ENCODE measurements around the gene NPEPPS. TPM values are rescaled to one million over a fixed set of nuclear protein-coding genes. Genes with fewer than 3 reads are reported as not detected.
A peak's percentile ranks its signal among the peaks of the same experiment; 100 is the strongest.

Gene NPEPPS
- total RNA-seq, 1 experiment from 2014 or later = 117 TPM

- no peak for TF ChIP-seq CTCF (conservative IDR thresholded peaks at IDR 0.05)
- Histone ChIP-seq H3T11ph (ENCODE audit: low read length) (no peak overlapping the region), H4K8ac (replicated peaks; ENCODE audit: insufficient read length, low read depth, low read length) (no peak overlapping the region), H2BK12ac (ENCODE audit: insufficient read length, low read depth, low read length) (no peak overlapping the region), H3K14ac (ENCODE audit: insufficient read depth, low read length) (no peak overlapping the region), H3K18ac (ENCODE audit: insufficient read length, low read depth, low read length) (no peak overlapping the region), H3K4ac (ENCODE audit: low read depth, low read length) (no peak overlapping the region), H2AK5ac (ENCODE audit: insufficient read length, low read length) (no peak overlapping the region), H3K27me3 (ENCODE audit: insufficient read depth, low read length) (no peaks in the 10 kb centered on the region), H2BK15ac (ENCODE audit: low read depth, low read length) (no peak overlapping the region), H3K27ac (ENCODE audit: insufficient read length, low read depth, low read length) (no peak overlapping the region), H2BK120ac (ENCODE audit: low read depth, low read length, poor library complexity, severe bottlenecking) (no peak overlapping the region), H4K5ac (ENCODE audit: insufficient read length, low read depth, low read length) (no peak overlapping the region), H3K23ac (ENCODE audit: insufficient read length, low read depth, low read length) (no peak overlapping the region), H3K56ac (ENCODE audit: insufficient read length, low read depth, low read length) (no peak overlapping the region), H3K79me1 (ENCODE audit: insufficient read depth, low read depth, low read length, poor library complexity, severe bottlenecking) (no peaks in the 10 kb centered on the region), H3K9me3 (ENCODE audit: control insufficient read depth, low read depth, low read length) (no peaks in the 10 kb centered on the region), H3K4me1 (ENCODE audit: insufficient read depth, low read length) (no peaks in the 10 kb centered on the region), H2BK5ac (ENCODE audit: insufficient read length, low read length) (no peak overlapping the region), H4K20me1 (ENCODE audit: control insufficient read depth, insufficient read depth, insufficient read length) (no peaks in the 10 kb centered on the region), H3K9ac (ENCODE audit: extremely low read depth, insufficient read length, low read length) (no peak overlapping the region), H2BK20ac (ENCODE audit: low read depth, low read length, poor library complexity, severe bottlenecking) (no peak overlapping the region), H3K4me2 (ENCODE audit: insufficient read depth, insufficient read length, low read length) (no peak overlapping the region), H4K91ac (ENCODE audit: insufficient read length, low read depth, low read length) (no peak overlapping the region), H2AFZ (ENCODE audit: low read length) (no peak overlapping the region), H3K23me2 (ENCODE audit: insufficient read length, low read depth, low read length, poor library complexity, severe bottlenecking) (no peaks in the 10 kb centered on the region), H3K79me2 (ENCODE audit: insufficient read depth, low read length) (no peaks in the 10 kb centered on the region)
- Mint-ChIP-seq H3K4me3 (no peak overlapping the region), H3K27ac (peak overlapping the region in 1 of 3 experiments; percentile 19; a peak in 2 of 7 replicates), H3K36me3 (ENCODE audit: insufficient read depth in 1 of 3, low read depth in 3 of 3) (peaks cover 2 to 20% (median 5%) of the 10 kb centered on the region in 3 experiments; a peak in 5 of 7 replicates), H3K4me1 (no peaks in the 10 kb centered on the region), H3K27me3 (ENCODE audit: low read depth) (no peaks in the 10 kb centered on the region), H3K9me3 (no peaks in the 10 kb centered on the region)
- WGBS (ENCODE audit: extremely low coverage, insufficient read length, low lambda C conversion rate) = no CpG with 5 or more reads among the region's 3 CpGs
- no peak for DNase-seq
Measured at GRCh38 chr17:47632991-47633390, 102.1 kb downstream of the NPEPPS start.
